Neural cell (in vitro differentiated cells): Measurements from ENCODE around the gene EFCAB12. TPM values are rescaled to one million over a fixed set of nuclear protein-coding genes. Genes with fewer than 3 reads are reported as not detected.

Source experiments
- H2AFZ ChIP-seq: fragments of 200-600, 300-800 bp; sonication (generic), shearing (Covaris generic); 2 replicates; pipeline ENCODE4 v1.6.0; 2014; ENCODE audit warnings: low read depth, mild to moderate bottlenecking, antibody characterized with exemption, low read length, moderate library complexity
- H3F3A ChIP-seq: fragments of 200-600 bp; shearing (Covaris generic); 2 replicates; pipeline ENCODE4 v1.6.1; 2016; ENCODE audit warnings: mild to moderate bottlenecking, moderate library complexity, mixed read lengths, antibody characterized with exemption, low read length; ENCODE audit not compliant: insufficient read depth, poor library complexity, severe bottlenecking
- H3K27ac ChIP-seq: fragments of 200-600, 300-800 bp; sonication (generic), shearing (Covaris generic); 2 replicates; pipeline ENCODE4 v1.5.1; 2014; ENCODE audit warnings: mild to moderate bottlenecking, low read length, moderate library complexity
- H3K27me3 ChIP-seq: fragments of 300-800, 200-600 bp; sonication (generic), shearing (Covaris generic); 2 replicates; pipeline ENCODE4 v1.6.0; 2014; ENCODE audit warnings: mild to moderate bottlenecking, low read depth, low read length, moderate library complexity; ENCODE audit not compliant: insufficient read depth
- H3K36me3 ChIP-seq: fragments of 300-800, 200-600 bp; sonication (generic), shearing (Covaris generic); 2 replicates; pipeline ENCODE4 v1.5.1; 2014; ENCODE audit warnings: mild to moderate bottlenecking, antibody characterized with exemption, low read length, moderate library complexity; ENCODE audit not compliant: insufficient read depth
- H3K4me2 ChIP-seq: fragments of 300-800, 200-600 bp; sonication (generic), shearing (Covaris generic); 2 replicates; pipeline ENCODE4 v1.6.0; 2014; ENCODE audit warnings: mild to moderate bottlenecking, low read length
- H3K4me3 ChIP-seq: fragments of 300-800, 200-600 bp; sonication (generic), shearing (Covaris generic); 2 replicates; pipeline ENCODE4 v1.5.1; 2014; ENCODE audit warnings: mild to moderate bottlenecking, low read length, moderate library complexity
- H3K79me2 ChIP-seq: fragments of 200-600 bp; shearing (Covaris generic); replicated peaks from 2 replicates; pipeline ENCODE4 v1.6.0; 2014; ENCODE audit warnings: mild to moderate bottlenecking, low read length, moderate library complexity; ENCODE audit not compliant: insufficient read depth
- H3K9ac ChIP-seq: fragments of 300-800, 200-600 bp; sonication (generic), shearing (Covaris generic); 2 replicates; pipeline ENCODE4 v1.6.1; 2016; ENCODE audit warnings: mild to moderate bottlenecking, low read length, mixed read lengths
- H3K9me2 ChIP-seq: fragments of 200-600 bp; shearing (Covaris generic); 2 replicates; pipeline ENCODE4 v1.6.1; 2016; ENCODE audit warnings: mild to moderate bottlenecking, low read length, mixed read lengths; ENCODE audit not compliant: insufficient read depth
- H3K9me3 ChIP-seq: fragments of 200-600, 300-800 bp; sonication (generic), shearing (Covaris generic); 2 replicates; pipeline ENCODE4 v1.6.1; 2016; ENCODE audit warnings: mild to moderate bottlenecking, mixed run types, low read length, moderate library complexity, mixed read lengths
- H4K20me1 ChIP-seq: fragments of 200-600 bp; shearing (Covaris generic); 2 replicates; pipeline ENCODE4 v1.6.1; 2016; ENCODE audit warnings: mild to moderate bottlenecking, mixed run types; ENCODE audit not compliant: insufficient read depth
- EP300 ChIP-seq: fragments of 450-650 bp; conservative IDR thresholded peaks from 2 replicates; pipeline ENCODE4 v1.6.1; 2014; ENCODE audit warnings: antibody characterized with exemption, mild to moderate bottlenecking, moderate library complexity; ENCODE audit not compliant: poor library complexity, severe bottlenecking
- EZH2 ChIP-seq: fragments of 200-600, 300-800 bp; shearing (Covaris generic), sonication (generic); IDR thresholded peaks from 2 replicates; pipeline ENCODE4 v1.6.1; 2014; ENCODE audit warnings: antibody characterized with exemption, low read length, borderline replicate concordance, mild to moderate bottlenecking; ENCODE audit not compliant: insufficient read depth, poor library complexity, severe bottlenecking
- MXI1 ChIP-seq: fragments of 450-650 bp; conservative IDR thresholded peaks from 2 replicates; pipeline ENCODE4 v1.6.1; 2014; ENCODE audit warnings: antibody characterized with exemption, mild to moderate bottlenecking; ENCODE audit not compliant: poor library complexity, severe bottlenecking
- POLR2AphosphoS5 ChIP-seq: IDR thresholded peaks from 2 replicates; pipeline ENCODE4 v1.6.1; 2012
- RAD21 ChIP-seq: fragments of 450-650 bp; conservative IDR thresholded peaks from 2 replicates; pipeline ENCODE4 v1.6.1; 2014; ENCODE audit warnings: antibody characterized with exemption, mild to moderate bottlenecking, moderate library complexity
- REST ChIP-seq: IDR thresholded peaks from 2 replicates; pipeline ENCODE4 v1.6.1; 2012; ENCODE audit warnings: borderline replicate concordance
- SMC3 ChIP-seq: fragments of 450-650 bp; conservative IDR thresholded peaks from 2 replicates; pipeline ENCODE4 v1.6.1; 2014; ENCODE audit warnings: antibody characterized with exemption, mild to moderate bottlenecking, moderate library complexity; ENCODE audit not compliant: poor library complexity
- TAF1 ChIP-seq: IDR thresholded peaks from 2 replicates; pipeline ENCODE4 v1.6.1; 2012; ENCODE audit warnings: low read depth
- polyA plus RNA-seq: library from polyadenylated mRNA; depleted of rRNA; stranded (reverse); fragments of >200 nt; gene quantifications from 2 replicates; pipeline ENCODE4 v1.2.3, GENCODE V29; 2014
- TF ChIP-seq, protein P1 (sequence below): fragments of 450-650 bp; IDR thresholded peaks from 2 replicates; pipeline ENCODE4 v1.5.1; 2014; ENCODE audit warnings: antibody characterized with exemption, mild to moderate bottlenecking, moderate library complexity; ENCODE audit not compliant: poor library complexity, severe bottlenecking

EFCAB12 gene
- polyA plus RNA-seq, 1 donor from 2014 or later: 0.32 TPM

GRCh38 chr3:129409541-129409940, 18.9 kb downstream of the EFCAB12 start:
- Histone ChIP-seq H3K27me3 (no peaks in the 10 kb centered on the region), H3K9ac (no peak overlapping the region), H3F3A (no peaks in the 10 kb centered on the region), H2AFZ (no peak overlapping the region), H3K79me2 (no peaks in the 10 kb centered on the region), H4K20me1 (no peaks in the 10 kb centered on the region), H3K9me3 (no peaks in the 10 kb centered on the region), H3K27ac (no peak overlapping the region), H3K36me3 (no peaks in the 10 kb centered on the region), H3K4me3 (no peak overlapping the region), H3K4me2 (no peak overlapping the region), H3K9me2 (no peaks in the 10 kb centered on the region)
- TF ChIP-seq TAF1 (no peak), RAD21 (no peak), REST (no peak)

- no peaks in the 10 kb centered on the region for H4K20me1 ChIP-seq
- no peaks in the 10 kb centered on the region for H3K36me3 ChIP-seq
- H3F3A ChIP-seq: no peaks in the 10 kb centered on the region
- H3K27ac ChIP-seq: no peak overlapping the region
- no peak overlapping the region for H3K9ac ChIP-seq
- H2AFZ ChIP-seq: no peak overlapping the region
- no peaks in the 10 kb centered on the region for H3K79me2 ChIP-seq
- H3K27me3 ChIP-seq: no peaks in the 10 kb centered on the region
- H3K9me3 ChIP-seq: no peaks in the 10 kb centered on the region
- no peak overlapping the region for H3K4me2 ChIP-seq
- TF ChIP-seq MXI1 (no peak), SMC3 (no peak), EP300 (no peak), TAF1 (no peak), POLR2AphosphoS5 (no peak), RAD21 (no peak), REST (no peak), EZH2 (no peak)
- TF ChIP-seq, protein P1, sequence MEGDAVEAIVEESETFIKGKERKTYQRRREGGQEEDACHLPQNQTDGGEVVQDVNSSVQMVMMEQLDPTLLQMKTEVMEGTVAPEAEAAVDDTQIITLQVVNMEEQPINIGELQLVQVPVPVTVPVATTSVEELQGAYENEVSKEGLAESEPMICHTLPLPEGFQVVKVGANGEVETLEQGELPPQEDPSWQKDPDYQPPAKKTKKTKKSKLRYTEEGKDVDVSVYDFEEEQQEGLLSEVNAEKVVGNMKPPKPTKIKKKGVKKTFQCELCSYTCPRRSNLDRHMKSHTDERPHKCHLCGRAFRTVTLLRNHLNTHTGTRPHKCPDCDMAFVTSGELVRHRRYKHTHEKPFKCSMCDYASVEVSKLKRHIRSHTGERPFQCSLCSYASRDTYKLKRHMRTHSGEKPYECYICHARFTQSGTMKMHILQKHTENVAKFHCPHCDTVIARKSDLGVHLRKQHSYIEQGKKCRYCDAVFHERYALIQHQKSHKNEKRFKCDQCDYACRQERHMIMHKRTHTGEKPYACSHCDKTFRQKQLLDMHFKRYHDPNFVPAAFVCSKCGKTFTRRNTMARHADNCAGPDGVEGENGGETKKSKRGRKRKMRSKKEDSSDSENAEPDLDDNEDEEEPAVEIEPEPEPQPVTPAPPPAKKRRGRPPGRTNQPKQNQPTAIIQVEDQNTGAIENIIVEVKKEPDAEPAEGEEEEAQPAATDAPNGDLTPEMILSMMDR: no peak
- no peak overlapping the region for H3K4me3 ChIP-seq
- no peaks in the 10 kb centered on the region for H3K9me2 ChIP-seq
Observed at GRCh38 chr3:129404610-129405009, 23.8 kb downstream of the EFCAB12 start.
